ENCODE results near the gene DCST2. TPM values are rescaled to one million over a fixed set of nuclear protein-coding genes. Genes with fewer than 3 reads are reported as not detected.

The DCST2 gene
- total RNA-seq, 1 donor from 2014 or later = 0.51 TPM

- DNase-seq (ENCODE audit: low spot score) = peak; percentile 85
- intact Hi-C loops (cut with DNase I) = loop anchor here (2.0 to 5.0 kb wide), 3 partner anchors 33 to 85 kb away; partner anchors contain the start of genes SLC50A1 and ZBTB7B
These were observed 18.3 kb upstream of the DCST2 start for GRCh38 chr1:155051777-155052398.

- intact Hi-C loops (cut with DNase I) = loop anchor here (2.0 to 5.0 kb wide), 3 partner anchors 33 to 86 kb away; partner anchors contain the start of genes SLC50A1 and ZBTB7B
- no peak for DNase-seq (ENCODE audit: low spot score)
These were observed 17.8 kb upstream of the DCST2 start for GRCh38 chr1:155051342-155051776.

- peak; percentile 94 for DNase-seq (ENCODE audit: low spot score)
- intact Hi-C loops (cut with DNase I) = loop anchor here (2.0 to 5.0 kb wide), 3 partner anchors 34 to 87 kb away; partner anchors contain the start of genes SLC50A1 and ZBTB7B
These were observed 17.2 kb upstream of the DCST2 start, which contains the start of gene ADAM15 for GRCh38 chr1:155050560-155051341. Gene ADAM15 (plus strand): TSS chr1:155051316. CDS start chr1:155051387, 71 bp downstream.

GRCh38 chr1:155049651-155050559 lies 16.3 kb upstream of the DCST2 start:
- DNase-seq (ENCODE audit: low spot score) = no peak

GRCh38 chr1:155048449-155049334 lies 15.1 kb upstream of the DCST2 start:
- no peak for DNase-seq (ENCODE audit: low spot score)
- intact Hi-C loops (cut with DNase I) = no loop called here

More at GRCh38 chr1:155049651-155050559, 16.3 kb upstream of the DCST2 start:
- intact Hi-C loops (cut with DNase I) = loop anchor here (2.0 to 5.0 kb wide), 3 partner anchors 35 to 87 kb away; partner anchors contain the start of genes SLC50A1 and ZBTB7B

- intact Hi-C loops (cut with DNase I) = no loop called here
- peak; percentile 90 for DNase-seq (ENCODE audit: low spot score)
These were observed 11.5 kb upstream of the DCST2 start for GRCh38 chr1:155044812-155045657.

GRCh38 chr1:155044365-155044764 lies 10.8 kb upstream of the DCST2 start:
- intact Hi-C loops (cut with DNase I) = no loop called here

GRCh38 chr1:155043793-155044192 lies 10.2 kb upstream of the DCST2 start:
- intact Hi-C loops (cut with DNase I) = no loop called here
- DNase-seq (ENCODE audit: low spot score) = no peak

More at GRCh38 chr1:155044365-155044764, 10.8 kb upstream of the DCST2 start:
- no peak for DNase-seq (ENCODE audit: low spot score)

GRCh38 chr1:155043301-155043702 lies 9.7 kb upstream of the DCST2 start:
- intact Hi-C loops (cut with DNase I) = no loop called here
- no peak for DNase-seq (ENCODE audit: low spot score)

- no peak for DNase-seq (ENCODE audit: low spot score)
- intact Hi-C loops (cut with DNase I) = no loop called here
These were observed 9.2 kb upstream of the DCST2 start for GRCh38 chr1:155042789-155043188.

- no peak for DNase-seq (ENCODE audit: low spot score)
- intact Hi-C loops (cut with DNase I) = no loop called here
These were observed 6.9 kb upstream of the DCST2 start for GRCh38 chr1:155040358-155041093.

GRCh38 chr1:155039308-155039669 lies 5.7 kb upstream of the DCST2 start:
- DNase-seq (ENCODE audit: low spot score) = no peak
- intact Hi-C loops (cut with DNase I) = no loop called here

- DNase-seq (ENCODE audit: low spot score) = no peak
- intact Hi-C loops (cut with DNase I) = no loop called here
These were observed 5.2 kb upstream of the DCST2 start for GRCh38 chr1:155038602-155039307.

GRCh38 chr1:155037851-155038441 lies 4.4 kb upstream of the DCST2 start:
- DNase-seq (ENCODE audit: low spot score) = no peak
- intact Hi-C loops (cut with DNase I) = no loop called here

- DNase-seq (ENCODE audit: low spot score) = no peak
- intact Hi-C loops (cut with DNase I) = no loop called here
These were observed 3.5 kb upstream of the DCST2 start for GRCh38 chr1:155037043-155037442.

- intact Hi-C loops (cut with DNase I) = no loop called here
- DNase-seq (ENCODE audit: low spot score) = no peak
These were observed 2.4 kb upstream of the DCST2 start for GRCh38 chr1:155035936-155036335.

Measured in cardiac septum (tissue), 1 donor.